Purkinje cell (primary cell): ENCODE data around the gene ADGRF4. TPM values are rescaled to one million over a fixed set of nuclear protein-coding genes. Genes with fewer than 3 reads are reported as not detected.

Source experiments
- polyA plus RNA-seq: library from polyadenylated mRNA; unstranded; fragments of >200 nt; fragmentation: Nextera tagmentation; gene quantifications from 2 replicates; pipeline ENCODE4 v1.2.1, GENCODE V29; 2014

The ADGRF4 gene
- not detected in 2 replicates for polyA plus RNA-seq

GRCh38 chr6:47698342-47698787, at the start of gene ADGRF4:
Gene ADGRF4, plus strand, starts transcription at chr6:47698580. Its CDS starts 8,666 bp downstream, at chr6:47707246.

Other genes with a start within 250 kb of the ADGRF4 start
- 4.2 and 5.1 TPM in 2 replicates for gene CD2AP, start 220.8 kb upstream of the ADGRF4 start, polyA plus RNA-seq
- gene OPN5, start 83.5 kb downstream of the ADGRF4 start, polyA plus RNA-seq = 1.6 and 2.9 TPM in 2 replicates